ENCODE measurements around the gene ETV7. TPM values are rescaled to one million over a fixed set of nuclear protein-coding genes. Genes with fewer than 3 reads are reported as not detected.

Gene ETV7
- total and polyA plus RNA-seq, 2 donors (not counting 1 experiment from before 2014, with no cell fraction given), result 0.96 to 2.0 TPM

- H3K27me3 Mint-ChIP-seq, result peaks cover 1% of the 10 kb centered on the region
- Histone ChIP-seq H3K79me2 (ENCODE audit: control insufficient read depth, insufficient read depth, low read length) (no peaks in the 10 kb centered on the region), H4K20me1 (ENCODE audit: control insufficient read depth, insufficient read depth, low read length, poor library complexity, severe bottlenecking) (no peaks in the 10 kb centered on the region), H3K4me3 (ENCODE audit: control extremely low read depth in 1 of 5, extremely low read depth in 1 of 5, insufficient read depth in 1 of 5, low read depth in 2 of 5, low read length in 4 of 5) (no peak overlapping the region), H2AFZ (ENCODE audit: insufficient read depth, low read depth, low read length, poor library complexity, severe bottlenecking) (no peak overlapping the region), H3K27me3 (replicated peaks in 1 of 4; ENCODE audit: control extremely low read depth in 1 of 4, control insufficient read depth in 3 of 4, insufficient read depth in 4 of 4, low read length in 3 of 4) (peaks cover 0 to under 1% (median 0%) of the 10 kb centered on the region in 4 experiments), H3K27ac (ENCODE audit: low read length in 2 of 2) (no peak overlapping the region), H3K9ac (ENCODE audit: low read length) (no peak overlapping the region), H3K4me1 (ENCODE audit: control insufficient read depth in 2 of 2, insufficient read depth in 2 of 2, low read length in 2 of 2) (peaks cover under 1 to 4% of the 10 kb centered on the region in 2 donors), H3K9me3 (ENCODE audit: control extremely low read depth in 1 of 3, control insufficient read depth in 2 of 3, insufficient read depth in 1 of 3, low read length in 2 of 3) (peaks cover 0 to 2% (median 0%) of the 10 kb centered on the region in 3 donors), H3K4me2 (replicated peaks; ENCODE audit: low read depth, low read length, poor library complexity, severe bottlenecking) (no peak overlapping the region), H3K36me3 (replicated peaks in 1 of 2; ENCODE audit: control extremely low read depth in 1 of 2, control insufficient read depth in 1 of 2, extremely low read depth in 1 of 2, insufficient read depth in 2 of 2, low read length in 1 of 2) (no peaks in the 10 kb centered on the region)
- CTCF ChIA-PET, result interaction anchor here (0.7 to 0.9 kb wide), 4 partner anchors 14 to 1633 kb away, joined by 3 to 4 read pairs (median 3); no protein-coding TSS in a partner anchor
- 95% methylated on average over 12 of the region's 13 CpGs for WGBS (ENCODE audit: insufficient coverage)
- DNase-seq (no peak), ATAC-seq (ENCODE audit: low read depth) (no peak)
- H3K4me1 Mint-ChIP-seq, result peaks cover 1% of the 10 kb centered on the region
- TF ChIP-seq EZH2 (IDR thresholded peaks at IDR 0.05; ENCODE audit: borderline replicate concordance, insufficient read depth, low read depth, low read length, poor library complexity, severe bottlenecking), result no peak
- TF ChIP-seq CTCF (IDR thresholded peaks at IDR 0.05), result no peak
- H3K9me3 Mint-ChIP-seq (ENCODE audit: insufficient read depth), result no peaks in the 10 kb centered on the region
- no peak overlapping the region for H3K4me3 Mint-ChIP-seq
- POLR2A ChIA-PET, result no interaction called here
- no peak overlapping the region for H3K27ac Mint-ChIP-seq
- intact Hi-C loops (cut with micrococcal nuclease), result no loop called here
Observed at GRCh38 chr6:36345681-36346466, 41.6 kb downstream of the ETV7 start.

DNA sequence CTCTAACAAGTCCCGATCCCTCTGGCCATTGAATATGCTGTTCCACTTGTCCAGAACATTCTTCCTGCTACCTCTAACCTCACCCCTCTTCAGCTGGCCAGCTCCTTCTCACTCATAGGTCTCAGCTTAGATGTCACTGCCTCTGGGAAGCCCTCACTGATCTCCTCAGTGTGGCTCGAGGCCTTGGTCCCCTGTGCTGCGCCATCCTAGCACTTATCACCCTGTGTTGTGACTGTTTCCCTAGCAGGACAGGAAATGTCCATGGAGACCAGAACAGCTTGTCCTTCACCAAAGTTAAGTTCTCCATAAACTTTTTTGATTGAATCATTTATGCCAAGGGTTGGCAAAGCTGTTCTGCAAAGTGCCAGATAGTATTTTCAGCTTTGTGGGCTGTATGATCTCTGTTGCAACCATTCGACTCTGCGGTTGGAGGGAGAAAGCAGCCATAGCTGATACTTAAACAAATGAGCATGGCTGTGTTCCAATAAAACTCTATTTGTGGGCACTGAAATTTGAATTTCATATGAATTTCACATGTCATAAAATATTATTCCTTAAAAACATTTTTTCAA is 44.3 kb downstream of the ETV7 start:
- H3K27me3 ChIP-seq (replicated peaks in 1 of 4; ENCODE audit: control extremely low read depth in 1 of 4, control insufficient read depth in 3 of 4, insufficient read depth in 4 of 4, low read length in 3 of 4), result peaks cover 0 to 7% (median 0%) of the 10 kb centered on the region in 4 experiments
- no peak overlapping the region for H3K9ac ChIP-seq (ENCODE audit: low read length)
- H3K27ac Mint-ChIP-seq, result no peak overlapping the region
- no peak overlapping the region for H3K4me3 Mint-ChIP-seq
- no peak overlapping the region for H3K4me3 ChIP-seq (ENCODE audit: control extremely low read depth in 1 of 5, extremely low read depth in 1 of 5, insufficient read depth in 1 of 5, low read depth in 2 of 5, low read length in 4 of 5)
- no peaks in the 10 kb centered on the region for H3K36me3 ChIP-seq (replicated peaks in 1 of 2; ENCODE audit: control extremely low read depth in 1 of 2, control insufficient read depth in 1 of 2, extremely low read depth in 1 of 2, insufficient read depth in 2 of 2, low read length in 1 of 2)
- CTCF ChIA-PET, result interaction anchor here (1.4 to 4.2 kb wide), 3 partner anchors 15 to 18 kb away, joined by 6 to 32 read pairs (median 8); no protein-coding TSS in a partner anchor
- H3K4me1 ChIP-seq (ENCODE audit: control insufficient read depth in 2 of 2, insufficient read depth in 2 of 2, low read length in 2 of 2), result peaks cover 5 to 9% of the 10 kb centered on the region in 2 donors
- DNase-seq (no peak), ATAC-seq (ENCODE audit: low read depth) (no peak)
- peaks cover 7% of the 10 kb centered on the region for H3K4me1 Mint-ChIP-seq
- peaks cover 0 to 2% (median 0%) of the 10 kb centered on the region in 3 donors for H3K9me3 ChIP-seq (ENCODE audit: control extremely low read depth in 1 of 3, control insufficient read depth in 2 of 3, insufficient read depth in 1 of 3, low read length in 2 of 3)
- H3K27me3 Mint-ChIP-seq, result peaks cover 13% of the 10 kb centered on the region
- H3K4me2 ChIP-seq (replicated peaks; ENCODE audit: low read depth, low read length, poor library complexity, severe bottlenecking), result no peak overlapping the region
- no peaks in the 10 kb centered on the region for H3K9me3 Mint-ChIP-seq (ENCODE audit: insufficient read depth)
- H2AFZ ChIP-seq (ENCODE audit: insufficient read depth, low read depth, low read length, poor library complexity, severe bottlenecking), result no peak overlapping the region
- POLR2A ChIA-PET, result no interaction called here
- H3K79me2 ChIP-seq (ENCODE audit: control insufficient read depth, insufficient read depth, low read length), result no peaks in the 10 kb centered on the region
- no peak overlapping the region for H3K27ac ChIP-seq (ENCODE audit: low read length in 2 of 2)
- 94% methylated on average over 4 of the region's 5 CpGs for WGBS (ENCODE audit: insufficient coverage)
- TF ChIP-seq EZH2 (IDR thresholded peaks at IDR 0.05; ENCODE audit: borderline replicate concordance, insufficient read depth, low read depth, low read length, poor library complexity, severe bottlenecking) (no peak), CTCF (IDR thresholded peaks at IDR 0.05) (no peak)
- H4K20me1 ChIP-seq (ENCODE audit: control insufficient read depth, insufficient read depth, low read length, poor library complexity, severe bottlenecking), result no peaks in the 10 kb centered on the region
- intact Hi-C loops (cut with micrococcal nuclease), result loop anchor here (5.0 kb wide), 1 partner anchor 316 kb away; the partner anchor contains the start of gene MAPK14

Data from B cell (primary cell).